Chondrocyte (in vitro differentiated cells): ENCODE results near the gene SLC17A5. TPM values are rescaled to one million over a fixed set of nuclear protein-coding genes. Genes with fewer than 3 reads are reported as not detected.

Source experiments
- DNase-seq: peaks from one replicate; pipeline ENCODE4 v3.0.0; 2021; ENCODE audit warnings: mixed read lengths, low spot score
- H3K27ac Mint-ChIP-seq: one replicate; pipeline ENCODE4 v1.8.0; 2021; ENCODE audit warnings: mild to moderate bottlenecking, moderate library complexity, mixed read lengths; ENCODE audit not compliant: unreplicated experiment
- H3K27me3 Mint-ChIP-seq: 2 replicates; pipeline ENCODE4 v1.8.0; 2021; ENCODE audit warnings: low read depth, mixed read lengths
- H3K36me3 Mint-ChIP-seq: 2 replicates; pipeline ENCODE4 v1.8.0; 2021; ENCODE audit warnings: low read depth, mixed read lengths
- H3K4me1 Mint-ChIP-seq: 2 replicates; pipeline ENCODE4 v1.8.0; 2021; ENCODE audit warnings: low read depth, mild to moderate bottlenecking, mixed read lengths
- H3K4me3 Mint-ChIP-seq: one replicate; pipeline ENCODE4 v1.8.0; 2021; ENCODE audit warnings: mild to moderate bottlenecking, moderate library complexity, mixed read lengths; ENCODE audit not compliant: unreplicated experiment
- H3K9me3 Mint-ChIP-seq: 2 replicates; pipeline ENCODE4 v1.8.0; 2021; ENCODE audit warnings: low read depth, mixed read lengths
- CTCF ChIP-seq: fragments of 200-600 bp; sonication (generic); IDR thresholded peaks from 2 replicates; pipeline ENCODE4 v1.5.0; 2021; ENCODE audit warnings: antibody characterized with exemption, mild to moderate bottlenecking, moderate library complexity
- total RNA-seq: library from RNA; stranded (reverse); gene quantifications from 3 replicates; pipeline ENCODE4 v1.2.1, GENCODE V29; 2021

The SLC17A5 gene
- total RNA-seq, 1 donor from 2014 or later, result 33.0 TPM

GRCh38 chr6:73671911-73672685, 18.3 kb upstream of the SLC17A5 start:
- peaks cover 6% of the 10 kb centered on the region for H3K4me1 Mint-ChIP-seq
- no peak for TF ChIP-seq CTCF
- DNase-seq, result no peak
- no peak overlapping the region for H3K4me3 Mint-ChIP-seq
- peaks cover 5% of the 10 kb centered on the region for H3K27me3 Mint-ChIP-seq
- no peaks in the 10 kb centered on the region for H3K9me3 Mint-ChIP-seq
- no peak overlapping the region for H3K27ac Mint-ChIP-seq
- H3K36me3 Mint-ChIP-seq, result no peaks in the 10 kb centered on the region

- Mint-ChIP-seq H3K4me1 (peaks cover 11% of the 10 kb centered on the region), H3K4me3 (no peak overlapping the region), H3K27me3 (peaks cover 5% of the 10 kb centered on the region), H3K36me3 (no peaks in the 10 kb centered on the region), H3K9me3 (no peaks in the 10 kb centered on the region), H3K27ac (no peak overlapping the region)
- no peak for DNase-seq
- no peak for TF ChIP-seq CTCF
These were observed 15.2 kb upstream of the SLC17A5 start for GRCh38 chr6:73669005-73669404.

GRCh38 chr6:73667798-73668197, 14.0 kb upstream of the SLC17A5 start:
- H3K36me3 Mint-ChIP-seq, result no peaks in the 10 kb centered on the region
- H3K27ac Mint-ChIP-seq, result no peak overlapping the region
- no peak for TF ChIP-seq CTCF
- H3K4me3 Mint-ChIP-seq, result no peak overlapping the region
- H3K4me1 Mint-ChIP-seq, result peaks cover 11% of the 10 kb centered on the region
- no peaks in the 10 kb centered on the region for H3K9me3 Mint-ChIP-seq
- H3K27me3 Mint-ChIP-seq, result peaks cover 5% of the 10 kb centered on the region
- no peak for DNase-seq

- no peak for DNase-seq
These were observed 12.6 kb upstream of the SLC17A5 start for GRCh38 chr6:73666393-73666792.

More at GRCh38 chr6:73666393-73666792, 12.6 kb upstream of the SLC17A5 start:
- H3K4me3 Mint-ChIP-seq, result no peak overlapping the region
- TF ChIP-seq CTCF, result no peak
- no peaks in the 10 kb centered on the region for H3K36me3 Mint-ChIP-seq
- no peak overlapping the region for H3K27ac Mint-ChIP-seq
- peaks cover 5% of the 10 kb centered on the region for H3K27me3 Mint-ChIP-seq
- H3K4me1 Mint-ChIP-seq, result peaks cover 11% of the 10 kb centered on the region
- H3K9me3 Mint-ChIP-seq, result no peaks in the 10 kb centered on the region
